ENCODE data around the gene MGP.

GRCh38 chr12:14858513-14858912 lies 27.1 kb downstream of the MGP start:
- TF ChIP-seq, protein P1, sequence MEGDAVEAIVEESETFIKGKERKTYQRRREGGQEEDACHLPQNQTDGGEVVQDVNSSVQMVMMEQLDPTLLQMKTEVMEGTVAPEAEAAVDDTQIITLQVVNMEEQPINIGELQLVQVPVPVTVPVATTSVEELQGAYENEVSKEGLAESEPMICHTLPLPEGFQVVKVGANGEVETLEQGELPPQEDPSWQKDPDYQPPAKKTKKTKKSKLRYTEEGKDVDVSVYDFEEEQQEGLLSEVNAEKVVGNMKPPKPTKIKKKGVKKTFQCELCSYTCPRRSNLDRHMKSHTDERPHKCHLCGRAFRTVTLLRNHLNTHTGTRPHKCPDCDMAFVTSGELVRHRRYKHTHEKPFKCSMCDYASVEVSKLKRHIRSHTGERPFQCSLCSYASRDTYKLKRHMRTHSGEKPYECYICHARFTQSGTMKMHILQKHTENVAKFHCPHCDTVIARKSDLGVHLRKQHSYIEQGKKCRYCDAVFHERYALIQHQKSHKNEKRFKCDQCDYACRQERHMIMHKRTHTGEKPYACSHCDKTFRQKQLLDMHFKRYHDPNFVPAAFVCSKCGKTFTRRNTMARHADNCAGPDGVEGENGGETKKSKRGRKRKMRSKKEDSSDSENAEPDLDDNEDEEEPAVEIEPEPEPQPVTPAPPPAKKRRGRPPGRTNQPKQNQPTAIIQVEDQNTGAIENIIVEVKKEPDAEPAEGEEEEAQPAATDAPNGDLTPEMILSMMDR (IDR thresholded peaks at IDR 0.05) = no peak
- TF ChIP-seq EZH2 (IDR thresholded peaks at IDR 0.05; ENCODE audit: borderline replicate concordance, insufficient read depth, low read depth, low read length, poor library complexity, severe bottlenecking) = no peak

Data from B cell (primary cell).